ENCODE results near the gene ACTG2.

Gene ACTG2

GRCh38 chr2:73968357-73968937 lies 75.6 kb downstream of the ACTG2 start:
- no peak overlapping the region for H3K27ac ChIP-seq (replicated peaks)
- DNase-seq (ENCODE audit: low read depth in 1 of 2, low spot score in 1 of 2) = no peak
- TF ChIP-seq, protein P1, sequence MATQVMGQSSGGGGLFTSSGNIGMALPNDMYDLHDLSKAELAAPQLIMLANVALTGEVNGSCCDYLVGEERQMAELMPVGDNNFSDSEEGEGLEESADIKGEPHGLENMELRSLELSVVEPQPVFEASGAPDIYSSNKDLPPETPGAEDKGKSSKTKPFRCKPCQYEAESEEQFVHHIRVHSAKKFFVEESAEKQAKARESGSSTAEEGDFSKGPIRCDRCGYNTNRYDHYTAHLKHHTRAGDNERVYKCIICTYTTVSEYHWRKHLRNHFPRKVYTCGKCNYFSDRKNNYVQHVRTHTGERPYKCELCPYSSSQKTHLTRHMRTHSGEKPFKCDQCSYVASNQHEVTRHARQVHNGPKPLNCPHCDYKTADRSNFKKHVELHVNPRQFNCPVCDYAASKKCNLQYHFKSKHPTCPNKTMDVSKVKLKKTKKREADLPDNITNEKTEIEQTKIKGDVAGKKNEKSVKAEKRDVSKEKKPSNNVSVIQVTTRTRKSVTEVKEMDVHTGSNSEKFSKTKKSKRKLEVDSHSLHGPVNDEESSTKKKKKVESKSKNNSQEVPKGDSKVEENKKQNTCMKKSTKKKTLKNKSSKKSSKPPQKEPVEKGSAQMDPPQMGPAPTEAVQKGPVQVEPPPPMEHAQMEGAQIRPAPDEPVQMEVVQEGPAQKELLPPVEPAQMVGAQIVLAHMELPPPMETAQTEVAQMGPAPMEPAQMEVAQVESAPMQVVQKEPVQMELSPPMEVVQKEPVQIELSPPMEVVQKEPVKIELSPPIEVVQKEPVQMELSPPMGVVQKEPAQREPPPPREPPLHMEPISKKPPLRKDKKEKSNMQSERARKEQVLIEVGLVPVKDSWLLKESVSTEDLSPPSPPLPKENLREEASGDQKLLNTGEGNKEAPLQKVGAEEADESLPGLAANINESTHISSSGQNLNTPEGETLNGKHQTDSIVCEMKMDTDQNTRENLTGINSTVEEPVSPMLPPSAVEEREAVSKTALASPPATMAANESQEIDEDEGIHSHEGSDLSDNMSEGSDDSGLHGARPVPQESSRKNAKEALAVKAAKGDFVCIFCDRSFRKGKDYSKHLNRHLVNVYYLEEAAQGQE (IDR thresholded peaks at IDR 0.05; ENCODE audit: insufficient replicate concordance, low read depth) = no peak
- TF ChIP-seq, protein P2, sequence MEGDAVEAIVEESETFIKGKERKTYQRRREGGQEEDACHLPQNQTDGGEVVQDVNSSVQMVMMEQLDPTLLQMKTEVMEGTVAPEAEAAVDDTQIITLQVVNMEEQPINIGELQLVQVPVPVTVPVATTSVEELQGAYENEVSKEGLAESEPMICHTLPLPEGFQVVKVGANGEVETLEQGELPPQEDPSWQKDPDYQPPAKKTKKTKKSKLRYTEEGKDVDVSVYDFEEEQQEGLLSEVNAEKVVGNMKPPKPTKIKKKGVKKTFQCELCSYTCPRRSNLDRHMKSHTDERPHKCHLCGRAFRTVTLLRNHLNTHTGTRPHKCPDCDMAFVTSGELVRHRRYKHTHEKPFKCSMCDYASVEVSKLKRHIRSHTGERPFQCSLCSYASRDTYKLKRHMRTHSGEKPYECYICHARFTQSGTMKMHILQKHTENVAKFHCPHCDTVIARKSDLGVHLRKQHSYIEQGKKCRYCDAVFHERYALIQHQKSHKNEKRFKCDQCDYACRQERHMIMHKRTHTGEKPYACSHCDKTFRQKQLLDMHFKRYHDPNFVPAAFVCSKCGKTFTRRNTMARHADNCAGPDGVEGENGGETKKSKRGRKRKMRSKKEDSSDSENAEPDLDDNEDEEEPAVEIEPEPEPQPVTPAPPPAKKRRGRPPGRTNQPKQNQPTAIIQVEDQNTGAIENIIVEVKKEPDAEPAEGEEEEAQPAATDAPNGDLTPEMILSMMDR (IDR thresholded peaks at IDR 0.05; ENCODE audit: insufficient read depth, low read length) = no peak
- TF ChIP-seq SPI1 (IDR thresholded peaks at IDR 0.05; ENCODE audit: borderline replicate concordance, low read depth) = no peak
- TF ChIP-seq POLR2AphosphoS5 (IDR thresholded peaks at IDR 0.05; ENCODE audit: low read depth) = no peak
- TF ChIP-seq GABPA (IDR thresholded peaks at IDR 0.05; ENCODE audit: low read depth) = no peak
- H3K27me3 ChIP-seq (ENCODE audit: insufficient read depth, poor library complexity, severe bottlenecking) = no peaks in the 10 kb centered on the region
- no peak overlapping the region for H3K4me3 ChIP-seq (replicated peaks; ENCODE audit: insufficient read depth, low read length)

- Histone ChIP-seq H3K27ac (replicated peaks) (peak overlapping the region; percentile 21), H3K4me3 (replicated peaks; ENCODE audit: insufficient read depth, low read length) (no peak overlapping the region), H3K27me3 (ENCODE audit: insufficient read depth, poor library complexity, severe bottlenecking) (no peaks in the 10 kb centered on the region)
- TF ChIP-seq, protein P2 (IDR thresholded peaks at IDR 0.05; ENCODE audit: insufficient read depth, low read length) = no peak
- TF ChIP-seq GABPA (IDR thresholded peaks at IDR 0.05; ENCODE audit: low read depth) (no peak), SPI1 (IDR thresholded peaks at IDR 0.05; ENCODE audit: borderline replicate concordance, low read depth) (no peak), POLR2AphosphoS5 (IDR thresholded peaks at IDR 0.05; ENCODE audit: low read depth) (no peak)
- TF ChIP-seq, protein P1 (IDR thresholded peaks at IDR 0.05; ENCODE audit: insufficient replicate concordance, low read depth) = no peak
- no peak for DNase-seq (ENCODE audit: low read depth in 1 of 2, low spot score in 1 of 2)
Observed at GRCh38 chr2:73969356-73969755, 76.5 kb downstream of the ACTG2 start.
